Liver (tissue), 9 donors: ENCODE measurements around the gene LDLR. TPM values are rescaled to one million over a fixed set of nuclear protein-coding genes. Genes with fewer than 3 reads are reported as not detected.

ENCODE experiments used
- DNase-seq: peaks from one replicate; pipeline ENCODE4 v3.0.0-alpha.2; 2017; ENCODE audit warnings: low spot score
- H3K27ac ChIP-seq, 2 donors: one replicate each; pipeline ENCODE4 v1.7.0; 2013; ENCODE audit warnings: inconsistent platforms in 2 of 2, low read length in 2 of 2, control low read depth in 1 of 2, low read depth in 1 of 2, mild to moderate bottlenecking in 1 of 2
- H3K27me3 ChIP-seq, 4 donors: one replicate each; pipeline versions ENCODE4 v1.6.1 to v1.7.0; 2013; ENCODE audit warnings: low read length in 3 of 4, inconsistent platforms in 1 of 4, mild to moderate bottlenecking in 1 of 4, moderate library complexity in 1 of 4; ENCODE audit not compliant: control insufficient read depth in 4 of 4, insufficient read depth in 4 of 4
- H3K36me3 ChIP-seq, 4 donors: one replicate each; pipeline versions ENCODE4 v1.6.1 to v1.7.0; 2013; ENCODE audit warnings: low read length in 3 of 4, mild to moderate bottlenecking in 3 of 4, low read depth in 1 of 4, moderate library complexity in 1 of 4; ENCODE audit not compliant: control insufficient read depth in 4 of 4, insufficient read depth in 3 of 4
- H3K4me1 ChIP-seq, 4 donors: one replicate each; pipeline versions ENCODE4 v1.6.1 to v1.7.0; 2013; ENCODE audit warnings: low read length in 3 of 4, mild to moderate bottlenecking in 3 of 4, moderate library complexity in 1 of 4; ENCODE audit not compliant: control insufficient read depth in 4 of 4, insufficient read depth in 4 of 4
- H3K4me3 ChIP-seq, 3 donors: one replicate each; pipeline versions ENCODE4 v1.6.1 to v1.7.0; 2013; ENCODE audit warnings: low read length in 3 of 3, control low read depth in 1 of 3, low read depth in 1 of 3, mild to moderate bottlenecking in 1 of 3
- H3K9ac ChIP-seq, 2 donors: one replicate each; pipeline ENCODE4 v1.7.0; 2013; ENCODE audit warnings: low read length in 2 of 2, mild to moderate bottlenecking in 2 of 2, moderate library complexity in 2 of 2, control low read depth in 1 of 2, low read depth in 1 of 2
- H3K9me3 ChIP-seq, 4 donors: one replicate each; pipeline versions ENCODE4 v1.6.1 to v1.7.0; 2013; ENCODE audit warnings: low read length in 3 of 4; ENCODE audit not compliant: control insufficient read depth in 4 of 4
- EGR1 ChIP-seq, 2 donors: IDR thresholded peaks; 2 replicates each; pipeline ENCODE4 v1.6.1; 2016 to 2018; ENCODE audit warnings: antibody characterized with exemption in 2 of 2, low read depth in 2 of 2
- FOXA1 ChIP-seq: IDR thresholded peaks from 2 replicates; pipeline ENCODE4 v1.6.1; 2016; ENCODE audit warnings: antibody characterized with exemption
- FOXA2 ChIP-seq: IDR thresholded peaks from 2 replicates; pipeline ENCODE4 v1.6.1; 2016; ENCODE audit warnings: antibody characterized with exemption
- GABPA ChIP-seq, 2 donors: IDR thresholded peaks in 1 of 2; conservative IDR thresholded peaks in 1 of 2; 2 replicates each; pipeline ENCODE4 v1.6.1; 2016; ENCODE audit warnings: antibody characterized with exemption in 2 of 2, mild to moderate bottlenecking in 1 of 2, moderate library complexity in 1 of 2
- HNF4A ChIP-seq, 2 donors: conservative IDR thresholded peaks; 2 replicates each; pipeline ENCODE4 v1.6.1; 2016; ENCODE audit warnings: antibody characterized with exemption in 2 of 2, mild to moderate bottlenecking in 2 of 2
- HNF4G ChIP-seq: IDR thresholded peaks from 2 replicates; pipeline ENCODE4 v1.6.1; 2016; ENCODE audit warnings: antibody characterized with exemption
- JUND ChIP-seq, 2 donors: IDR thresholded peaks; 2 replicates each; pipeline ENCODE4 v1.6.1; 2016; ENCODE audit warnings: antibody characterized with exemption in 2 of 2
- NR2F2 ChIP-seq: IDR thresholded peaks from 2 replicates; pipeline ENCODE4 v1.6.1; 2016; ENCODE audit warnings: antibody characterized with exemption
- RAD21 ChIP-seq, 2 donors: IDR thresholded peaks; 2 replicates each; pipeline ENCODE4 v1.6.1; 2016; ENCODE audit warnings: antibody characterized with exemption in 2 of 2, mild to moderate bottlenecking in 2 of 2
- RXRA ChIP-seq, 2 donors: IDR thresholded peaks; 2 replicates each; pipeline ENCODE4 v1.6.1; 2017 to 2018; ENCODE audit warnings: antibody characterized with exemption in 2 of 2, mild to moderate bottlenecking in 1 of 2
- SP1 ChIP-seq: IDR thresholded peaks from 2 replicates; pipeline ENCODE4 v1.6.1; 2018; ENCODE audit warnings: antibody characterized with exemption, mild to moderate bottlenecking
- TAF1 ChIP-seq: conservative IDR thresholded peaks from 2 replicates; pipeline ENCODE4 v1.6.1; 2016; ENCODE audit warnings: antibody characterized with exemption, mild to moderate bottlenecking
- YY1 ChIP-seq: IDR thresholded peaks from 2 replicates; pipeline ENCODE4 v1.6.1; 2016; ENCODE audit warnings: antibody characterized with exemption, mild to moderate bottlenecking
- WGBS: extraction: QIAGEN DNeasy Blood & Tissue Kit; methylation state at CpG from one replicate; pipeline ENCODE4 v1.1.7; 2013; 5-methylcytosine and 5-hydroxymethylcytosine counted together
- polyA plus RNA-seq, 2 donors: library from polyadenylated mRNA; stranded (reverse) in 1 of 2; unstranded in 1 of 2; fragments of 200-250 nt in 1 of 2; fragments of >200 nt in 1 of 2; fragmentation: Nextera tagmentation in 1 of 2; extraction: Ambion mirVana in 1 of 2; gene quantifications; one replicate each; pipeline versions ENCODE4 v1.2.1 to v1.2.3, GENCODE V29; 2013 to 2015
- total RNA-seq, 2 donors: library from RNA; depleted of rRNA; stranded (reverse); fragments of >200 nt; gene quantifications; one replicate each; pipeline ENCODE4 v1.2.3, GENCODE V29; 2014
- TF ChIP-seq, protein P1 (sequence below): IDR thresholded peaks from 2 replicates; pipeline ENCODE4 v1.6.1; 2016; ENCODE audit warnings: antibody characterized with exemption
- TF ChIP-seq, protein P2 (sequence below): fragments of 150-350 bp; IDR thresholded peaks from 2 replicates; pipeline ENCODE4 v1.5.1; 2017; ENCODE audit warnings: improper control_type of control experiment, low read depth, low read length; ENCODE audit not compliant: missing input control
- TF ChIP-seq, protein P3 (sequence below): IDR thresholded peaks from 2 replicates; pipeline ENCODE4 v1.6.1; 2016; ENCODE audit warnings: antibody characterized with exemption
- TF ChIP-seq, protein P4 (sequence below): IDR thresholded peaks from 2 replicates; pipeline ENCODE4 v1.6.1; 2016; ENCODE audit warnings: antibody characterized with exemption
- TF ChIP-seq, protein P5 (sequence below): IDR thresholded peaks from 2 replicates; pipeline ENCODE4 v1.6.1; 2016; ENCODE audit warnings: antibody characterized with exemption, mild to moderate bottlenecking
- donor health status: healthy.
- donor health status: healthy.
- donor health status: healthy.
- donor health status: healthy.
- donor health status: healthy.

The LDLR gene
- total and polyA plus RNA-seq, 4 donors: 17.3 to 141 (median 63.9) TPM

DNA sequence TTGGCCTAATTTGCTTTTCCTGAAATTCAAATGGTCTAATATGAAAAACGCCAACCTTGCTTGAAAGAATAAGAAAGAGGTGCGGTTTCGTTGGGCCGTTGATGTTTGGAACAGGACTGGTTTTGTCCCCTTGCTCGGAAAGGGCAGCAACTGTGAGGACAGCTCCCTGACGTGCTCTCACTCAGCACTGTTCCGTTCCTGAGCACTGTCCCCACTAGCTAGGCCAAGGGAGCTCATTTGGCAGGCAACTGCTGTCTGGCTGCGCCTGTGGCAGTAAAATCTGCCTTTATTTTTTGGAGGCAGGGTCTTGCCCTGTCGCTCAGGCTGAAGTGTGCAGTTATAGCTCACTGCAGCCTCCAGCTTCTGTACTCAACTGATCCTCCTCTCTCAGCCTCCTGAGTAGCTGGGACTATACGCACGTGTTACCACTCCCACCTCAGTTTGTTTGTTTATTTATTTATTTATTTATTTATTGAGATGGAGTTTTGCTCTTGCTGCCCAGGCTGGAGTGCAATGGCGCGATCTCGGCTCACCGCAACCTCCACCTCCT, 4.5 kb downstream of the LDLR start:
- Histone ChIP-seq H3K36me3 (peaks cover 0 to 27% (median 9%) of the 10 kb centered on the region in 4 donors), H3K27ac (peak overlapping the region; percentile 75 to 95), H3K4me3 (no peak overlapping the region), H3K27me3 (no peaks in the 10 kb centered on the region), H3K4me1 (peaks cover 5 to 43% (median 27%) of the 10 kb centered on the region in 4 donors), H3K9me3 (no peaks in the 10 kb centered on the region), H3K9ac (no peak overlapping the region)
- DNase-seq: no peak
- WGBS: 89% methylated on average over 15 of the region's 15 CpGs
- TF ChIP-seq, protein P1, sequence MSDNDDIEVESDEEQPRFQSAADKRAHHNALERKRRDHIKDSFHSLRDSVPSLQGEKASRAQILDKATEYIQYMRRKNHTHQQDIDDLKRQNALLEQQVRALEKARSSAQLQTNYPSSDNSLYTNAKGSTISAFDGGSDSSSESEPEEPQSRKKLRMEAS: no peak
- TF ChIP-seq, protein P2, sequence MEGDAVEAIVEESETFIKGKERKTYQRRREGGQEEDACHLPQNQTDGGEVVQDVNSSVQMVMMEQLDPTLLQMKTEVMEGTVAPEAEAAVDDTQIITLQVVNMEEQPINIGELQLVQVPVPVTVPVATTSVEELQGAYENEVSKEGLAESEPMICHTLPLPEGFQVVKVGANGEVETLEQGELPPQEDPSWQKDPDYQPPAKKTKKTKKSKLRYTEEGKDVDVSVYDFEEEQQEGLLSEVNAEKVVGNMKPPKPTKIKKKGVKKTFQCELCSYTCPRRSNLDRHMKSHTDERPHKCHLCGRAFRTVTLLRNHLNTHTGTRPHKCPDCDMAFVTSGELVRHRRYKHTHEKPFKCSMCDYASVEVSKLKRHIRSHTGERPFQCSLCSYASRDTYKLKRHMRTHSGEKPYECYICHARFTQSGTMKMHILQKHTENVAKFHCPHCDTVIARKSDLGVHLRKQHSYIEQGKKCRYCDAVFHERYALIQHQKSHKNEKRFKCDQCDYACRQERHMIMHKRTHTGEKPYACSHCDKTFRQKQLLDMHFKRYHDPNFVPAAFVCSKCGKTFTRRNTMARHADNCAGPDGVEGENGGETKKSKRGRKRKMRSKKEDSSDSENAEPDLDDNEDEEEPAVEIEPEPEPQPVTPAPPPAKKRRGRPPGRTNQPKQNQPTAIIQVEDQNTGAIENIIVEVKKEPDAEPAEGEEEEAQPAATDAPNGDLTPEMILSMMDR: no peak
- no peak for TF ChIP-seq FOXA2
- TF ChIP-seq HNF4G: no peak
- no peak for TF ChIP-seq HNF4A (conservative IDR thresholded peaks at IDR 0.05)
- TF ChIP-seq RXRA (IDR thresholded peaks at IDR 0.05): no peak
- no peak for TF ChIP-seq GABPA (IDR thresholded peaks at IDR 0.05 in 1 of 2, conservative IDR thresholded peaks at IDR 0.05 in 1 of 2)
- no peak for TF ChIP-seq RAD21 (IDR thresholded peaks at IDR 0.05)
- no peak for TF ChIP-seq SP1
- TF ChIP-seq JUND (IDR thresholded peaks at IDR 0.05): no peak
- TF ChIP-seq, protein P3, sequence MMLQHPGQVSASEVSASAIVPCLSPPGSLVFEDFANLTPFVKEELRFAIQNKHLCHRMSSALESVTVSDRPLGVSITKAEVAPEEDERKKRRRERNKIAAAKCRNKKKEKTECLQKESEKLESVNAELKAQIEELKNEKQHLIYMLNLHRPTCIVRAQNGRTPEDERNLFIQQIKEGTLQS: no peak
- TF ChIP-seq, protein P4, sequence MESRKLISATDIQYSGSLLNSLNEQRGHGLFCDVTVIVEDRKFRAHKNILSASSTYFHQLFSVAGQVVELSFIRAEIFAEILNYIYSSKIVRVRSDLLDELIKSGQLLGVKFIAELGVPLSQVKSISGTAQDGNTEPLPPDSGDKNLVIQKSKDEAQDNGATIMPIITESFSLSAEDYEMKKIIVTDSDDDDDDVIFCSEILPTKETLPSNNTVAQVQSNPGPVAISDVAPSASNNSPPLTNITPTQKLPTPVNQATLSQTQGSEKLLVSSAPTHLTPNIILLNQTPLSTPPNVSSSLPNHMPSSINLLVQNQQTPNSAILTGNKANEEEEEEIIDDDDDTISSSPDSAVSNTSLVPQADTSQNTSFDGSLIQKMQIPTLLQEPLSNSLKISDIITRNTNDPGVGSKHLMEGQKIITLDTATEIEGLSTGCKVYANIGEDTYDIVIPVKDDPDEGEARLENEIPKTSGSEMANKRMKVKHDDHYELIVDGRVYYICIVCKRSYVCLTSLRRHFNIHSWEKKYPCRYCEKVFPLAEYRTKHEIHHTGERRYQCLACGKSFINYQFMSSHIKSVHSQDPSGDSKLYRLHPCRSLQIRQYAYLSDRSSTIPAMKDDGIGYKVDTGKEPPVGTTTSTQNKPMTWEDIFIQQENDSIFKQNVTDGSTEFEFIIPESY: no peak
- TF ChIP-seq TAF1: no peak
- TF ChIP-seq YY1: no peak
- no peak for TF ChIP-seq NR2F2
- no peak for TF ChIP-seq FOXA1
- no peak for TF ChIP-seq EGR1 (IDR thresholded peaks at IDR 0.05; ENCODE audit: low read depth in 2 of 2)
- TF ChIP-seq, protein P5, sequence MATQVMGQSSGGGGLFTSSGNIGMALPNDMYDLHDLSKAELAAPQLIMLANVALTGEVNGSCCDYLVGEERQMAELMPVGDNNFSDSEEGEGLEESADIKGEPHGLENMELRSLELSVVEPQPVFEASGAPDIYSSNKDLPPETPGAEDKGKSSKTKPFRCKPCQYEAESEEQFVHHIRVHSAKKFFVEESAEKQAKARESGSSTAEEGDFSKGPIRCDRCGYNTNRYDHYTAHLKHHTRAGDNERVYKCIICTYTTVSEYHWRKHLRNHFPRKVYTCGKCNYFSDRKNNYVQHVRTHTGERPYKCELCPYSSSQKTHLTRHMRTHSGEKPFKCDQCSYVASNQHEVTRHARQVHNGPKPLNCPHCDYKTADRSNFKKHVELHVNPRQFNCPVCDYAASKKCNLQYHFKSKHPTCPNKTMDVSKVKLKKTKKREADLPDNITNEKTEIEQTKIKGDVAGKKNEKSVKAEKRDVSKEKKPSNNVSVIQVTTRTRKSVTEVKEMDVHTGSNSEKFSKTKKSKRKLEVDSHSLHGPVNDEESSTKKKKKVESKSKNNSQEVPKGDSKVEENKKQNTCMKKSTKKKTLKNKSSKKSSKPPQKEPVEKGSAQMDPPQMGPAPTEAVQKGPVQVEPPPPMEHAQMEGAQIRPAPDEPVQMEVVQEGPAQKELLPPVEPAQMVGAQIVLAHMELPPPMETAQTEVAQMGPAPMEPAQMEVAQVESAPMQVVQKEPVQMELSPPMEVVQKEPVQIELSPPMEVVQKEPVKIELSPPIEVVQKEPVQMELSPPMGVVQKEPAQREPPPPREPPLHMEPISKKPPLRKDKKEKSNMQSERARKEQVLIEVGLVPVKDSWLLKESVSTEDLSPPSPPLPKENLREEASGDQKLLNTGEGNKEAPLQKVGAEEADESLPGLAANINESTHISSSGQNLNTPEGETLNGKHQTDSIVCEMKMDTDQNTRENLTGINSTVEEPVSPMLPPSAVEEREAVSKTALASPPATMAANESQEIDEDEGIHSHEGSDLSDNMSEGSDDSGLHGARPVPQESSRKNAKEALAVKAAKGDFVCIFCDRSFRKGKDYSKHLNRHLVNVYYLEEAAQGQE: no peak
